LNCaP clone FGC (cell line): ENCODE data around the gene DMP1.

Experiments
- DNase-seq: peaks from one replicate; pipeline ENCODE4 v3.0.0-alpha.2; 2011; ENCODE audit warnings: low read depth
- H3K4me3 ChIP-seq: 2 replicates; pipeline ENCODE4 v1.5.1; 2011; ENCODE audit warnings: mild to moderate bottlenecking, low read depth, low read length, control low read depth
- TF ChIP-seq, protein P1 (sequence below): IDR thresholded peaks from 2 replicates; pipeline ENCODE4 v1.5.1; 2012; ENCODE audit warnings: mild to moderate bottlenecking; ENCODE audit not compliant: control insufficient read depth, insufficient read depth; ENCODE audit errors: extremely low read depth

DMP1 gene

DNA sequence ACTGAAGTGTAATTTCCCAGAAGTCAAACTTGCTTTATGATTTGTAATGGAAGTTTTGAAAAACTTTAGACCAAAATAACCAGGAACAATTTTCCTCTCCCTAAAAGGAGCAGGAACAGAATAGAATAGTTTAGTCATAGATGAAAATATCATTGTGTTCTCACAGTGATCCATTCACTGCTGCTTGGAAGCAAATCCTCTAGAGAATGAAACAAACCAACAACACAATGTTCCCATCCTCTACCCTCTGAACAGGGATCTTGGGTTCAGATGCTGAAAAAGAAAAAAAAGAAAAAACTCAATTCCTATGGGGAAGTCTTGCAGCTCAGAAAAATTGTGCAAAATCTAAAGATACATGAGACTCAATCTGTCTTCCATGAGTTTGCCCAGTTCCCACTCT, 29.6 kb upstream of the DMP1 start:
- no peak overlapping the region for H3K4me3 ChIP-seq
- TF ChIP-seq, protein P1, sequence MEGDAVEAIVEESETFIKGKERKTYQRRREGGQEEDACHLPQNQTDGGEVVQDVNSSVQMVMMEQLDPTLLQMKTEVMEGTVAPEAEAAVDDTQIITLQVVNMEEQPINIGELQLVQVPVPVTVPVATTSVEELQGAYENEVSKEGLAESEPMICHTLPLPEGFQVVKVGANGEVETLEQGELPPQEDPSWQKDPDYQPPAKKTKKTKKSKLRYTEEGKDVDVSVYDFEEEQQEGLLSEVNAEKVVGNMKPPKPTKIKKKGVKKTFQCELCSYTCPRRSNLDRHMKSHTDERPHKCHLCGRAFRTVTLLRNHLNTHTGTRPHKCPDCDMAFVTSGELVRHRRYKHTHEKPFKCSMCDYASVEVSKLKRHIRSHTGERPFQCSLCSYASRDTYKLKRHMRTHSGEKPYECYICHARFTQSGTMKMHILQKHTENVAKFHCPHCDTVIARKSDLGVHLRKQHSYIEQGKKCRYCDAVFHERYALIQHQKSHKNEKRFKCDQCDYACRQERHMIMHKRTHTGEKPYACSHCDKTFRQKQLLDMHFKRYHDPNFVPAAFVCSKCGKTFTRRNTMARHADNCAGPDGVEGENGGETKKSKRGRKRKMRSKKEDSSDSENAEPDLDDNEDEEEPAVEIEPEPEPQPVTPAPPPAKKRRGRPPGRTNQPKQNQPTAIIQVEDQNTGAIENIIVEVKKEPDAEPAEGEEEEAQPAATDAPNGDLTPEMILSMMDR = no peak
- no peak for DNase-seq

GRCh38 chr4:87622303-87622702, 27.8 kb upstream of the DMP1 start:
- no peak for DNase-seq
- TF ChIP-seq, protein P1 = no peak
- H3K4me3 ChIP-seq = no peak overlapping the region

DNA sequence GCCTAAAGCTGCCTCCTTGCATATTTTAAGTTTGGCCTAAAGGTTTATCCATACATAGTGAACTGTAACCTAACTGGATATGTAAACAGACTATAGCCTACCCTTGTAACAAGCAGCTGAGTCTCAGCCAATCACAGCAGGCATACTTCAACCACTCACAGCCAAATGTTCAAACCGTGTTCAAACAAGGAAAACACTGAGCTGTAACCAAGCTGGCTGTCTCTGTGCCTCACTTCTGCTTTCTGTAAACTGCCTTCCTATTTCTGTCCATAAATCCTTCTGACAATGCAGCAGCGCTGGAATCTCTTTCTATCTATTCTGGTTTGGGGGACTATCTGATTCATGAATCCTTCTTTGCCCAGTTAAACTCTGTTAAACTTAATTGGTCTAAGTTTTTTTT, 25.4 kb upstream of the DMP1 start:
- no peak overlapping the region for H3K4me3 ChIP-seq

GRCh38 chr4:87631668-87632067, 18.4 kb upstream of the DMP1 start:
- TF ChIP-seq, protein P1 = no peak
- H3K4me3 ChIP-seq = no peak overlapping the region
- DNase-seq = no peak

More for the DNA sequence above, 25.4 kb upstream of the DMP1 start:
- peak; percentile 4 for DNase-seq
- TF ChIP-seq, protein P1 = no peak

DNA sequence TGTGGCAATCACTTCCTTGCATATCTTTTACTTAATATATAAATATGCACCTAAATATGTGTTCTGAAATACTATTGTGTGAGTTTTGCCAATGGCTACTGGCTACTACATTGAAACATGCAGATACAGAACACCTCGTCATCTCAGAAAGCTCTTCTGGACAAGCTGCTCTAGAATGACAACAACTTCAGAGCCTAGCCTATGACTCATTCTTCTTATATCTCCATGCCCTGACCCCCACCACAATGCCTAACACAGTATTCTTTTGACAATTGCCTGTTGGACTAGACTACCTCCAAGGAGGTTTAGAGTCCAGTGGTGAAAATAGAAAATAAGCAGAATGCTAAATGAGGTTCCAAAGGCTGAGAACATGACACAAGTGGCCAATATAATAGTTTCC, 17.6 kb upstream of the DMP1 start:
- no peak overlapping the region for H3K4me3 ChIP-seq
- TF ChIP-seq, protein P1 = no peak
- DNase-seq = no peak

DNA sequence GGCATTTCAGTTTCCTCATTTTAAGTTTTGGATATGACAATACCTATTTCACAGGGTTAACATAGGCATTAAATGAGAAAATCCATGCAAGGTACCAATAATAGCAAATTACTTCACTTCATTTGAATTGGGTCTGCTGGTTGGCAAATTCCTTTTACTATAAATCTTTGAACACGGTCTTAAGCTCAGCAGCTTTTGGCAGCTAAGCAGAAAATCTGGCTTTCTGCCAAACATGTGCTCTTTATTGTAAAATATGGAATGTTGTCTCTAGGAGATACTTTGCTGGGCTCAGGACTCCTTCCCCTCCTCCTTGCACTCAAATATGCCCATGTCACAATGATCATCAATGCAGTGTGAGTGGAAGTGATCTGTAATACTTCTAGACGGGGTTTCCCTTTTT, 16.8 kb upstream of the DMP1 start:
- peak; percentile 50 for DNase-seq
- no peak overlapping the region for H3K4me3 ChIP-seq
- TF ChIP-seq, protein P1 = no peak

DNA sequence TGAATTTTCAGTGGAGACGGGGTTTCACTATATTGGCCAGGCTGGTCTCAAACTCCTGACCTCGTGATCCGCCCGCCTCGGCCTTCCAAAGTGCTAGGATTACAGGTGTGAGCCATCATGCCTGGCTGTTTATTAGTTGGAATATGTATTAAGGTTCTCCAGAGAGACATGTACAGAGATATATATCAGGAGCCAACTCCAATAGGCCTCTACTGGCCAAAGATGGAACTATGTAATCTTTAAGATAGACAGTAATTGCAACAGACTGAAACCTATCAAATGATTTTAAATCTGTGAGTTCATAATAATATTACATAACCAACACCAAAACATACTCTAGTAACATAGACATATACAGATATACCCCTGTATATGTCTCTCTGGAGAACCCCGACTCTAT, 5.8 kb upstream of the DMP1 start:
- TF ChIP-seq, protein P1 = no peak
- DNase-seq = no peak

More for the DNA sequence above, 5.8 kb upstream of the DMP1 start:
- H3K4me3 ChIP-seq = no peak overlapping the region
